RWPE2 (cell line): ENCODE results near the gene NTNG2.

Experiments used
- ATAC-seq: fragments of 200-7000 bp; cut with Tn5 transposase; 3 replicates; pipeline ENCODE4 v1.9.1; 2021; ENCODE audit warnings: low read depth
- DNase-seq: peaks from one replicate; pipeline ENCODE4 v3.0.0-alpha.2; 2020; ENCODE audit warnings: low spot score
- H3K27ac ChIP-seq: fragments of 450-650 bp; 2 replicates; pipeline ENCODE4 v1.5.1; 2017; ENCODE audit warnings: mild to moderate bottlenecking; ENCODE audit not compliant: poor library complexity, severe bottlenecking
- H3K27me3 ChIP-seq: fragments of 250-450 bp; sonication (Bioruptor Pico); 2 replicates; pipeline ENCODE4 v1.5.1; 2021; ENCODE audit warnings: mild to moderate bottlenecking, moderate library complexity; ENCODE audit not compliant: insufficient read depth, poor library complexity, severe bottlenecking
- H3K36me3 ChIP-seq: fragments of 250-450 bp; sonication (Bioruptor Pico); 2 replicates; pipeline ENCODE4 v1.5.1; 2020; ENCODE audit warnings: low read depth, mild to moderate bottlenecking, moderate library complexity
- H3K4me1 ChIP-seq: fragments of 250-450 bp; sonication (Bioruptor Pico); 2 replicates; pipeline ENCODE4 v1.5.1; 2021; ENCODE audit warnings: mild to moderate bottlenecking, moderate library complexity; ENCODE audit not compliant: insufficient read depth, poor library complexity, severe bottlenecking
- H3K4me3 ChIP-seq: fragments of 250-450 bp; sonication (Bioruptor Pico); 2 replicates; pipeline ENCODE4 v1.5.1; 2021; ENCODE audit warnings: mild to moderate bottlenecking, moderate library complexity; ENCODE audit not compliant: severe bottlenecking
- H3K9me3 ChIP-seq: fragments of 250-450 bp; sonication (Bioruptor Pico); 2 replicates; pipeline ENCODE4 v1.5.1; 2021; ENCODE audit warnings: mild to moderate bottlenecking, moderate library complexity; ENCODE audit not compliant: severe bottlenecking
- CTCF ChIP-seq: fragments of 450-650 bp; IDR thresholded peaks from one replicate; pipeline ENCODE4 v1.5.1; 2017; ENCODE audit warnings: mild to moderate bottlenecking, moderate library complexity; ENCODE audit not compliant: poor library complexity, severe bottlenecking

Gene NTNG2

GRCh38 chr9:132226571-132227430 is 64.9 kb downstream of the NTNG2 start:
- Histone ChIP-seq H3K27ac (no peak overlapping the region), H3K4me3 (no peak overlapping the region), H3K9me3 (no peaks in the 10 kb centered on the region), H3K27me3 (peaks cover 14% of the 10 kb centered on the region), H3K36me3 (no peaks in the 10 kb centered on the region), H3K4me1 (no peaks in the 10 kb centered on the region)
- TF ChIP-seq CTCF = no peak
- DNase-seq (no peak), ATAC-seq (no peak)

GRCh38 chr9:132228062-132228461 is 66.2 kb downstream of the NTNG2 start:
- DNase-seq (no peak), ATAC-seq (no peak)
- Histone ChIP-seq H3K36me3 (no peaks in the 10 kb centered on the region), H3K27me3 (peaks cover 10% of the 10 kb centered on the region), H3K4me1 (no peaks in the 10 kb centered on the region), H3K9me3 (no peaks in the 10 kb centered on the region), H3K27ac (no peak overlapping the region), H3K4me3 (no peak overlapping the region)
- TF ChIP-seq CTCF = no peak

GRCh38 chr9:132230605-132231004 is 68.7 kb downstream of the NTNG2 start:
- no peaks in the 10 kb centered on the region for H3K27me3 ChIP-seq
- TF ChIP-seq CTCF = no peak
- no peaks in the 10 kb centered on the region for H3K36me3 ChIP-seq
- no peak for DNase-seq
- ATAC-seq = no peak
- no peaks in the 10 kb centered on the region for H3K4me1 ChIP-seq
- H3K27ac ChIP-seq = no peak overlapping the region
- no peaks in the 10 kb centered on the region for H3K9me3 ChIP-seq
- H3K4me3 ChIP-seq = no peak overlapping the region

GRCh38 chr9:132231019-132231701 is 69.3 kb downstream of the NTNG2 start:
- Histone ChIP-seq H3K36me3 (no peaks in the 10 kb centered on the region), H3K9me3 (no peaks in the 10 kb centered on the region), H3K27me3 (no peaks in the 10 kb centered on the region), H3K4me3 (no peak overlapping the region), H3K27ac (no peak overlapping the region), H3K4me1 (no peaks in the 10 kb centered on the region)
- DNase-seq (peak; percentile 41), ATAC-seq (no peak)
- TF ChIP-seq CTCF = no peak
